ENCODE measurements around the gene ATP5MG.

DNA sequence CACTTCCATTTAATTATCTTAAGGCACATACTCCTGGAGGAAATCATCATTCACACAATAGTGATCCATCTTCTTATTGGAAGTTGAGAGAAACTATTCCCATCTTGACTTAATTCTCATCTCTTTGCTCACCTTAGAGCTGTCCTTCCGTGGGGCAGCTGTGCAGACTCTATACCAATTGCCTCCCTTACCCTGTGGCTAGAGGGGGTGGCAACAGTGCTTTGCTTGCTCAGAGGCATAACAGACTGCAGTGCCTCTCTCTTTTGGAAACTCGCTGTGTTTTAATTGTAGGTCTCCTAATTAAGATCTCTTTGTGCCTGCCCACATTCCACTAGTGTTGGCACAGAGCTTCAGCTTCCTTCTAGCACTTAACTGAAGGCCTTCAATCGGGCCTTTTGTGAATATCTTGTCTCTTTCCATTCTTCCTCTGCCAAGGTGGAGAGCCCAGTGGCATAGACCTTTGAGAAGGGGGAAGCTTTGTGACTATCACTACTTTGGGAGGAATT lies 40.4 kb downstream of the ATP5MG start:
- TF ChIP-seq GATA2 (IDR thresholded peaks at IDR 0.05; ENCODE audit: low read depth, low read length) (no peak), GATA3 (IDR thresholded peaks at IDR 0.05; ENCODE audit: low read depth, low read length) (no peak)

Data from SH-SY5Y (cell line).